HG02970 (cell line): ENCODE measurements around the gene DYNC1H1.
"Not testable (repeated sequence)": the region's sequence is repeated elsewhere in the genome, so short reads cannot be mapped to it uniquely, and the experiment has no call there.

Experiments
- ATAC-seq: cut with Tn5 transposase; IDR thresholded peaks from one replicate; pipeline ENCODE4 v1.9.1; 2021; ENCODE audit warnings: mild to moderate bottlenecking, moderate library complexity, moderate number of reproducible peaks; ENCODE audit not compliant: unreplicated experiment, low FRiP score

Gene DYNC1H1

DNA sequence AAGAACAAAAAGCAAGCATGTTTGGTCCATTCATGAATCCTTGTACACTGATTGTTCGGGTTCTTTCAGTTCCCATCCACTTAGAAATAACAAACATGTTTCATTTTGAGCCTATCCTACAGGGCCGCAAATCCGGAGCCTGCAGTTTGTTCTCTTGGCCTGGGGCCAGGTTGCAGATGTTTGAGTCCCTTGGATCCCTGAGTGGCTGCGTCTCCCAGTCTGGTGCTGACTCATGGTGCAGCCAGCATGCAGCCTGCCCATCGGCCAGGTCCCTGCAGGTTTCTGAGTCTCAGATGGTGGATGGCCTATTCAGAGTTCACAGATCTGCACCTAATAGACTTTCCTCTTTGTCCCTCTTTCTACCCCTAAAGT lies 1.9 kb upstream of the DYNC1H1 start:
- ATAC-seq = no peak

DNA sequence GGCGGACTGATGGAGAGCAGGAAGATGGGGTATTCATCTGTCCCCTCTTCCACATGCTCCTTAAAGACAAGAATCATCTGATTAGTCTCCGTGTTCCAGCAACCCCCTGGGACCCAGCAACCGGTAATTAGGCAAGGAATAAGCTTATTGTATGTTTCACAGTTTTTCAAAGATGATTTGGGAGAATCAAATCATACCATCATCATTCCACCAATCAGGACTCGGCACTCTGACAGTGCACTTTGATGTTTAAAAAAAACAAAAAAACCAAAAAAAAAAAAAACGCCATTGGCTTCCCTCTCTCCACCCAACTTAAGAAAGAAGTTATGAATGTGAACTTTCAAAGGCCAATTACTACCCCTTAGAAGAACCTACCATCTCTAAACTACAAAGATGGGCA lies 1.3 kb upstream of the DYNC1H1 start:
- no peak for ATAC-seq

GRCh38 chr14:101963656-101964296 lies 597 bp upstream of the DYNC1H1 start:
- no peak for ATAC-seq

- peak; percentile 32 for ATAC-seq
These were observed 790 bp downstream of the DYNC1H1 start for GRCh38 chr14:101965181-101965544.

DNA sequence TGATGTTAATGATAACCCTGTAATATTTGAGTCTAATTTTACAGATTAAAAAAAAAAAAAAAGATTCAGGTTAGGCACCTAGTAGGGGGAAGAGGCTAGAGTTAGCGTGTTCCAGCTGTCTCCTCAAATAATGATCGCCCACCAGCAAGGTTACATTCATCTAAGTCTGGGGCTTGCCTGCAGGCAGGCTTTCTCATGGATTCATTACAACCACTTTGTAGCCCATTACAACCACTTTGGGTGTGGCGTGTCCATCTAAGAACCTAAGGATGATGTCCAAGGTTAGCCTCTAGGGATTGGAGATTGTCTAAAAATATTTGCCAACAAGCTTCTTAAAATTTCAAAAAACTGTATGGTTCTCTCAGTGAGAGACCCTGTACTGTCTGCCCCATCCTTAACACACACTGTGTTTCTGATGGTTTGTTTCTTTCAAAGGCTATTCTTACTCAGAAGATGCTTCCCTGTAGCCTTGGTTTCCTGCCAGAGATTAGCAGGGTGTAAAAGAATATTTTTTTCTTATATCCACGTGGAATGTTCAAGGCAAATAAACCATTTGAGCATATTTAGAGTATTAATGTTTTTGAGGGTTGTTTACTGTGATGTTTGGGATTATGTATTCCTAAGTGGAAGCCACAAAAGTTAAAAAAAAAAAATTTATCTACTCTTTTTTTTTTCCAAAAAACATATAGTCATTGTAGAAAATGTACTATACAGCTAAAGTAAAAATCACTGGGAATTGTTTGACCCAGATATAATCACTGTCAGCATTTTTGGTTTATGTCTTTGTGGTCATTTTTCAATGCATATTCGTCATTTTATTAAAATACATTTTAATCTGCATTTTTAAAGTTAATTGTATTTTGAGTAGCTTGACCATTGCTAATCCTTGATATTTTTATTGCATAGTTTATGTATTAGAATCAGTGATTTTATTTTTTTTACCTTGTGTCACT lies 1.7 kb downstream of the DYNC1H1 start:
- ATAC-seq = no peak

DNA sequence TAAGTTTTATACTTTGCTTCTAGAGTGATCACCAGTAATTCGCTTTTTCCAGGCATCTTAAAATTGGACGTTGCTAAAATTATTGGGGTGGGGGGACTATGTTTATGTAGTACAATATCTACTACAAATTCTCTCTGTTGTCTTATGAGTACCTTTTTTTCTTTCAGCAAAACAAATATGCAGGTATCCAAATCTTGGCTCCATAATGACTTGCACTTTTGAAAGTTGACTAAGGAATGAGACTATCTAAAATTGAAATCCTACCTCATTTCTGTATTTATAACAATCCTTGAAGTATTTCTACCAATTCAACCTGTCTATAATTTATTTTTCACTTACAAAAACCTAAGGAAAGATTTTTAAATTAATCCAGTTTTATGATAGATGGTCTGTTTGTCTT lies 2.4 kb downstream of the DYNC1H1 start:
- no peak for ATAC-seq

DNA sequence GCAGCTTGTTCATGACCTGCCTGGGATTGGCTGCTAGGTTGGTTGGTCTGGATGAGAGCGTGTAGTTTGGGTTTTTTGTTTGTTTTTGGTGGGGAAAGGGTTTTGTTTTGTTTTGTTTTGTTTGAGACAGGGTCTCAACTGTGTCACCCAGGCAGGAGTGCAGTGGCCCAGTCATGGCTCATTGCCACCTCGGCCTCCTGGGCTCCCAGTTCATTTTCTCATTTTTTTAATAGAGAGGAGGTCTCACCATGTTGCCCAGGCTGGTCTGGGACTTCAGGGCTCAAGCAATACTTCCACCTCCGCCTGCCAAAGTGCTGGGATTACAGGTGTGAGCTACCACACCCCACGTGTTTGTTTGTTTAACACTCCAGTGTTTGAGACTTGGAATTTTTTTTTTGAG lies 3.8 kb downstream of the DYNC1H1 start:
- no peak for ATAC-seq

DNA sequence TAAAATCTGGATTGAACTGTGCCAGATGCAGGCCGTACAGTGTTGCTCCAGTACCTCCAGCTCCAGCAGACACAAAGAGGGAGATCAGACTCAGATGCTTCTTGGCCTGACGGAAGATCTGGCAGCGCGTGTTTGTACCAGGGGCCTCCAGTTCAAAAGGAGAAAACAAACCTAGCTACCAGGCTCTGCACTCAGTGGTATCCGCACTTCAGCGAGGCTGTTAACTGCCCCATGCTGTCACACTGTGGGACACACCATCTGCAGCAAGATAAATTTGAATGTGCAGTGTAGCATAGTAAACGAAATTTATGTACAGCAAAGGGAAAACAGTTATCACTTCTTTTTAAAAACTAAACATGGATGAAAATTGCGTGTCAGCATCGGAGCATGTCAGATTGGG lies 5.1 kb downstream of the DYNC1H1 start:
- no peak for ATAC-seq

GRCh38 chr14:101970830-101971400 lies 6.5 kb downstream of the DYNC1H1 start:
- ATAC-seq = no peak

DNA sequence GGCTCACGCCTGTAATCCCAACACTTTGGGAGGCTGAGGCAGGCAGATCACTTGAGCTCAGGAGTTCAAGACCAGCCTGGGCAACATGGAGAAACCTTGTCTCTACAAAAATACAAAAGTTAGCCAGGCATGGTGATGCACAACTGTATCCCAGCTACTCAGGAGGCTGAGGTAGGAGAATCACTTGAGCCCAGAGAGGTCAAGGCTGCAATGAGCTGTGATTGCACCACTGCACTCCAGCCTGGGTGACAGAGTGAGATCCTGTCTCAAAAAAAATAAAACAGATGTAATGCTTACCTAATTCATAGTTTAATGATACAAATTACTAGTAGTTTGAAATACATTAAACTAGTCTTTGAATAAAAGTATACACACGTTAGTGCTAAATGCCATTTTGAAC lies 7.1 kb downstream of the DYNC1H1 start:
- not testable (repeated sequence) for ATAC-seq

DNA sequence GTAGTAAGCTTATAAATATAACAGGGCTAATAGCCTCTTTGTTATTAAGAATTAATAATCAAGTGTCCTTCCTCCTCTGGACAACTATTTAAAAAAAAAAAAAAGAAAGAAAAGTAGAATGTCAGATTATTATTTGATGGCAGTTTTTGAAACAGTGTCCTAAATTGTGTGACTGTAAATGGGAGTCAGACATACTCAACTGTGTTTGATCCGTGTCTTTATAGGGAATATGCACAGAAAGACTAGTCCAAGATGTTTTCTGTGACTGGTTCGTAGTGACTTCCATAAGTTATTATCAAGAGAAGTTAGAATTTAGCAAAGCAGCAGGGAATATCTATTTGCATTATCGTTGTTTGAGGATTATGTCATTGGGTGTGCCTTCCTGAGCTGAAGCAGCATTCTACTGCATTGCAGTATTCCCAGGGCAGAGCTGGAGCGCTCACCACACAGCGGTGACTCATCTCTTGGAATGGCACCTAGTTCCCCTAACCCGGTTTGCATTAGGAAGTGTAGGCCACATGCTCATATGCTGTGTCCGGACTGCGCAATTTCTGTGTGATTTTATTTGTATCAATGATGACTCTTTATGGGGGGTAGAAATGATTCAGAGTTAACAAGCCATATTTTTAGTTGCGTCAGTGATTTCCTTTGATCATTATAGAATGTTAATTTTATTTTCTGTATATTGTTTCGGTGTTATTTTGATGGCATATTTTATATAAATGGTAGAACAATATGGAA lies 7.9 kb downstream of the DYNC1H1 start:
- no peak for ATAC-seq

DNA sequence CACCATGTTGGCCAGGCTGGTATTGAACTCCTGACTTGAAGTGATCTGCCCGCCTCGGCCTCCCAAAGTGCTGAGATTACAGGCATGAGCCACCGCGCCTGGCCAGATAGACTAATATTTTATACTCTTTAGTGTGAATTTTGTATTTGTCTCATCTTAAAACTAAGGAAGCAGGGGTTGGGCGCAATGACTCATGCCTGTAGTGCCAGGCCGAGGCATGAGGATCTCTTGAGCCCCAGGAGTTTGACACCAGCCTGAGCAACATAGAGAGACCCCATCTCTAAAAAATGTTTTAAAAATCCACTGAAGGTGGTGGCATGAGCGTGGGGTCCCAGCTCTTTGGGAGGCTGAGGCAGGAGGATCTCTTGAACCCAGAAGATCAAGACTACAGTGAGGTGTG lies 9.0 kb downstream of the DYNC1H1 start:
- ATAC-seq = no peak

- no peak for ATAC-seq
These were observed 10.9 kb downstream of the DYNC1H1 start for GRCh38 chr14:101975231-101975630.

GRCh38 chr14:101977311-101978071 lies 13.1 kb downstream of the DYNC1H1 start:
- ATAC-seq = no peak

GRCh38 chr14:101979666-101980065 lies 15.3 kb downstream of the DYNC1H1 start:
- ATAC-seq = no peak

DNA sequence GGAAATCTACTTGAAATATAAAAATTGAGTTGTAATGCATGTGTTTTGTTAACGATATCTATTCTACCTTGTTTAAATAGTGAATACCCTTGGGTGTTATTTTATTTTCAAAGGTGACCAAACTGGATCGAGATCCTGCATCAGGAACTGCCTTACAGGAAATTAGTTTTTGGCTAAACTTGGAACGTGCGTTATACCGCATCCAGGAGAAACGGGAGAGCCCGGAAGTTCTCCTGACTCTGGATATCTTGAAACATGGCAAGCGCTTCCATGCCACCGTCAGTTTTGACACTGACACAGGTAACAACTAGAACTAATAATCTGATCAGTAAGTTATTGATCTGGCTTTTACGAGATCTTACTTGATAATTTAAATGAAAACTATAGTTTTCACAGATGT lies 15.9 kb downstream of the DYNC1H1 start:
- no peak for ATAC-seq

DNA sequence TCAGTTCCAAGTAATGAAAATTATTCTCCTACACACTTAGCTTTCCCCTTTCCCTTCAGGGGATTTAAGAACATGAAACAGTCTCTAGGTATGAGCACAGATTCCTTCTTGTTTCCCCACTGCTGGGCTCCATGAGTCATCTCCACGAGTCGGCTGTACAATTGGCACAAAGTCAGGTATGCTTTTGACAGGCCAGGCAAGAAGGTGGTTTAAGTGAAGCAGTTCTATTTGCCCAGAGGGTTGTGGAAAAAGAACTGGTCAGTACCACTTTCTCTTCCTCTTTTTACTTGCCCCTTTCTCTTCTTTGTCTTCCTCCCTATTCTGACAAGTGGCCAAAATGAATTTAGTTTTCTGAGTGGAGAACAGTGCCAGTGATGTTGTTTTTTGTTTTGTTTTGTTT lies 16.3 kb downstream of the DYNC1H1 start:
- peak; percentile 79 for ATAC-seq

DNA sequence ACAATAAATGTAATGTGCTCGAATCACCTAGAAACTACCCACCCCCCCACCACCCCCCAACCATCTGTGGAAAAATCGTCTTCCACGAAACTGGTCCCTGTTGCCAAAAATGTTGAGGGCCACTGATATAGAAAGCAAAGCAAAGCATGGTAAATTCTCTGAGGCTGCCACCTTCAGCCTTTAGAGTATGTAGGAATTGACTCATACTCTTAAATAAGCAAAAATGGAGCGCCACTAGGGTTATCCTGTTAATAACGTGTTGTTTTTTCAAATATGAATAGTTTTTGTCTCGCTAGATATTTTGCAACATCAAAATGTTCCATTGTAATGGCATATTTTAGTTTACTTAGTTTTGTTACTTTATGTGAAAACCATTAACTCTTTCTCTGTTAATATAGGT lies 18.2 kb downstream of the DYNC1H1 start:
- no peak for ATAC-seq

DNA sequence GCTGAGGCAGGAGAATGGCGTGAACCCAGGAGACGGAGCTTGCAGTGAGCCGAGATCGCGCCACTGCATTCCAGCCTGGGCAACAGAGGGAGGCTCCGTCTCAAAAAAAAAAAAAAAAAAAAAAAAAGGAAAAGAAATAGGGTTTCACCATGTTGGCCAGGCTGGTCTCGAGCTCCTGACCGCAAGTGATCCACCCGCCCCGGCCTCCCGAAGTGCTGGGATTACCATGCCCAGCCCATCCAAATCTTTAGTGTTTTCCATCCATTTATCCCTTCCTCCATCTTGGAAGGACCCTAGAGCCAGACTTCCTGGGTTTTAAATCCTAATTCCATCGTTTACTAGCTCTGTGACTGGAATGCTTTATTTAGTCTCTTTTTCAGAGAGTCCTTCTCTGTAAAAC lies 20.5 kb downstream of the DYNC1H1 start:
- ATAC-seq = not testable (repeated sequence)

GRCh38 chr14:101985957-101986356 lies 21.6 kb downstream of the DYNC1H1 start:
- ATAC-seq = no peak
